SJSA1 (cell line): ENCODE results near the gene MT1H. TPM values are rescaled to one million over a fixed set of nuclear protein-coding genes. Genes with fewer than 3 reads are reported as not detected.

Source experiments
- DNase-seq, 2 experiments: peaks; one replicate each; pipeline ENCODE4 v3.0.0-alpha.2; 2015 to 2020; ENCODE audit warnings: low spot score in 2 of 2, low read depth in 1 of 2
- H3K27ac ChIP-seq: fragments of 250-450 bp; sonication (Bioruptor Pico); 2 replicates; pipeline ENCODE4 v1.5.1; 2020; ENCODE audit warnings: mild to moderate bottlenecking, moderate library complexity
- H3K27me3 ChIP-seq: fragments of 250-450 bp; sonication (Bioruptor Pico); replicated peaks from 2 replicates; pipeline ENCODE4 v1.5.1; 2020; ENCODE audit warnings: mild to moderate bottlenecking, moderate library complexity
- H3K36me3 ChIP-seq: fragments of 250-450 bp; sonication (Bioruptor Pico); 2 replicates; pipeline ENCODE4 v1.5.1; 2020; ENCODE audit warnings: mild to moderate bottlenecking
- H3K4me1 ChIP-seq: fragments of 250-450 bp; sonication (Bioruptor Pico); replicated peaks from 2 replicates; pipeline ENCODE4 v1.6.1; 2021; ENCODE audit warnings: mild to moderate bottlenecking
- H3K4me3 ChIP-seq: fragments of 250-450 bp; sonication (Bioruptor Pico); 2 replicates; pipeline ENCODE4 v1.5.1; 2020; ENCODE audit warnings: mild to moderate bottlenecking
- H3K9me3 ChIP-seq: fragments of 250-450 bp; sonication (Bioruptor Pico); replicated peaks from 2 replicates; pipeline ENCODE4 v1.5.1; 2020; ENCODE audit warnings: mild to moderate bottlenecking
- total RNA-seq: library from RNA; depleted of rRNA; stranded (reverse); fragments of >200 nt; shearing (Covaris generic); gene quantifications from 2 replicates; pipeline ENCODE4 v1.2.3, GENCODE V29; 2014

MT1H gene
- total RNA-seq, 1 experiment from 2014 or later = not detected

DNA sequence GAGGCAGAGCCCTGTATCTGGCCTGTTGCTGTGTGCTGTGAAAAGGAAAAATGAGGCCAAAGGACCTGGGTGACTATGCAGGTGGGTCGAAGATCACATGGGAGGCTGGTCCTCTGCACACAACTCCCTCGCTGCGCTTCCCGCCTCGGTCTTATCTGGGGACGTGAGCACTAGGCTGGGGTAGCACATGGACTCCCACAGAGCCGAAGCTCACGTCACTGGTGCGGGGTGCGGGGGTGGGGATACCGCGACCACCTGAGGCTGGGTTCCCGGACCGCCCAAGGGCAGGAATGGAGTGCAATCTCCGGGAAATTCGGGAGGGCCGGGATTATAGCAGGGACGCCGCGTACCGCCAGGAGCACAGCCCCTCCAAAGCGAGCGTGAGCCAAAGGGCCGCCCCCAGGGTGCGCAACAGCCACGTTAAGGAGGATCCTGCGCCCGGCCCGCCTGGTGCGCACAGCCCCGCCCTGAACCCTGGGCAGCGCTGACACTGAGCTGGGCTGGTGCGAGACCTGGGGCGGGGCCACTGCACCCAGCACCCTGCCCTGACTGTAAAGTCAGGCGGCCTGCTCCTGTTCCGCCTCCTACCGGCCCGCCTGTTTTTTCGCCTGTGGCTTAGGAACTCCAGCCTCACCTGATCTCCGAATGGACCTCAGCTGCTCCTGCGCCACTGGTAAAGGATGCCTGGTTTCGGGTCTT is 26.4 kb upstream of the MT1H start:
- DNase-seq = no peak
- Histone ChIP-seq H3K9me3 (no peaks in the 10 kb centered on the region), H3K27me3 (peaks cover 69% of the 10 kb centered on the region), H3K4me1 (no peaks in the 10 kb centered on the region), H3K36me3 (no peaks in the 10 kb centered on the region), H3K27ac (no peak overlapping the region), H3K4me3 (no peak overlapping the region)

DNA sequence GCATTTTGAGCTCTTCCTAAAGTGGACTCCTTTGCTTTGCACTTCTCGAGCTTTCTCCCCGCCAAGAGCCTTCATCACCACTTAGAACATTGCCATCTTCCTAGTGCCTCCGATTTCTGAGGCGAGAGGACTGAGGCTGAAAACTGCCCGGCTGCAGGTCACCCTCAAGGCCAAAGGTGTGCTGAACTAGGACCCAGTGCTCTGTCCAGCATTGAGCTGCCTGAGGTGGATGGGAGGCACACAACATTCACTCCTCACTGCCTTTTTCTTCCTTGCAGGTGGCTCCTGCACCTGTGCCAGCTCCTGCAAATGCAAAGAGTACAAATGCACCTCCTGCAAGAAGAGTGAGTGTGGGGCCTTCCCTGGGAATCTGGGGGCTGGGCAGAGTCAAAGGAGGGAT is 25.8 kb upstream of the MT1H start:
- Histone ChIP-seq H3K4me3 (no peak overlapping the region), H3K4me1 (no peaks in the 10 kb centered on the region), H3K9me3 (no peaks in the 10 kb centered on the region), H3K36me3 (no peaks in the 10 kb centered on the region), H3K27me3 (peaks cover 63% of the 10 kb centered on the region), H3K27ac (no peak overlapping the region)
- no peak for DNase-seq

DNA sequence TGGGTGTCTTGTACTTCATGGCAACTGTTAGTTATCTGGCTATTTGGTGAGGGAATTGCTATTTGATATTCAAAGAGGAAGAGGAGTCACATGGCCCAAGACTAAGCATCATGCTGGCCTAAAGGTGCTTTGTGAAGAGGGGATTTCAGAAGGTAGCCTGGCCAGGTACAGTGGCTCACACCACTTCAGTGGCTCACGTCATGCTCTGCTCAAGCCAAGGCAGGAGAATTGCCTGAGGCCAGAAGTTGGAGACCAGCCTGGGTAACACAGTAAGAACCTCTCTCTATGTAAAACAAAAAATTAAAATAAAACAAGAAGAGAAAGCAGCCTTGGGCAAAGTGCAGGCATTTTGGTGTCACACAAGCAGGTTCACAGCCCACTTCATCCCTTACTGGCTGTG is 24.3 kb upstream of the MT1H start:
- Histone ChIP-seq H3K4me1 (no peaks in the 10 kb centered on the region), H3K36me3 (no peaks in the 10 kb centered on the region), H3K4me3 (no peak overlapping the region), H3K27ac (no peak overlapping the region), H3K9me3 (no peaks in the 10 kb centered on the region), H3K27me3 (peaks cover 55% of the 10 kb centered on the region)
- DNase-seq = no peak

DNA sequence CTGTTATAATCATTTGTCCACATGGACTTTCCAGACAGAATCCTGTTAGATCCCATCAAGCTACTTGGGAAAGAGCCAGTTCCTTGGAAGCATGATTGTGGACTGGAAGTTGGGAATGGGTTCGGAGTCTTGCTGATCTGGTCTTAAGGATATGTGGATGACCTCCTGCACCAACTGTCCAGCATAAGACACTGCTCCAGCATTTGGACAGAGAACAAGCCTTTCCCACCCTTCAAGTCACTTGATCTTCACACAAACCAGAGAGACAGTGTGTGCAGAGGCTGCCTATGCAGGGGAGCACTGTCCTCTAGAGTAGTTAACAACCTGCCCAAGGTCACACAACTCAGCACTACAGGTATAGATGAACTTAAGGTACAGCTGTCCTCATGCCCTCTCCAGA is 23.8 kb upstream of the MT1H start:
- Histone ChIP-seq H3K9me3 (no peaks in the 10 kb centered on the region), H3K4me3 (no peak overlapping the region), H3K27ac (no peak overlapping the region), H3K27me3 (peaks cover 55% of the 10 kb centered on the region), H3K36me3 (no peaks in the 10 kb centered on the region), H3K4me1 (no peaks in the 10 kb centered on the region)
- no peak for DNase-seq

DNA sequence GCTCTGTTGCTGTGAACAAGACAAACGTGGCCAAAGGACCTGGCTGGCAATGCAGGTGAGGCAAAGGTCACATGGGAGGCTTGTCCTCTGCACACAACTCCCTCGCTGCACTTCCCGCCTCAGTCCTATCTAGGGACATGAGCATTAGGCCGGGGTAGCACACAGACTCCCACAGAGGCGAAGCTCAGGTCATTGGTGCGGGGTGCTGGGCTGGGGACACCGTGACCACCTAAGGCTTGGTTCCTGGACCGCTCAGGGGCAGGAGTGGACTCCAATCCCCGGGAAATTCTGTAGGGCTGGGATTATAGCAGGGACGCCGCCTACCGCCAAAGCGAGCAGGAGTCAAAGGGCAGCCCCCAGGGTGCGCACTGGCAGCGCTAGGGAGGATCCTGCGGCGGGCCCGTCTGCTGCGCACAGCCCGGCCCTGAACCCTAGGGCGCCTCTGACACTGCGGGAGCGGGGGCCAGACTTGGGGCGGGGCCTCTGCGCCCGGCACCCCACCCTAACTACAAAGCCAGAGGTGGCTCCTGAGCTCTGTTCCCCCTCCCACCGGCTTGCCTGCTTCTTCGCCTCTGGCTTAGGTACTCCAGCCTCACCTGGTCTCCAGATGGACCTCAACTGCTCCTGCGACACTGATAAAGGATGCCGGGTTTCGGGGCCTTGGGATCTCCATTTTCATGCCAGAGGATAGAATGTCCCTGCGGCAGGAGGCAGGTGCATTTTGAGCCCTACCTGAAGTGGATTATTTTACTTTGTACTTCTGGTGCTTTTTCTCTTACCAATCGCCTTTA is 21.8 kb upstream of the MT1H start:
- H3K36me3 ChIP-seq = no peaks in the 10 kb centered on the region
- no peak overlapping the region for H3K4me3 ChIP-seq
- peaks cover 45% of the 10 kb centered on the region for H3K27me3 ChIP-seq
- no peaks in the 10 kb centered on the region for H3K9me3 ChIP-seq
- no peak for DNase-seq
- no peaks in the 10 kb centered on the region for H3K4me1 ChIP-seq
- no peak overlapping the region for H3K27ac ChIP-seq

DNA sequence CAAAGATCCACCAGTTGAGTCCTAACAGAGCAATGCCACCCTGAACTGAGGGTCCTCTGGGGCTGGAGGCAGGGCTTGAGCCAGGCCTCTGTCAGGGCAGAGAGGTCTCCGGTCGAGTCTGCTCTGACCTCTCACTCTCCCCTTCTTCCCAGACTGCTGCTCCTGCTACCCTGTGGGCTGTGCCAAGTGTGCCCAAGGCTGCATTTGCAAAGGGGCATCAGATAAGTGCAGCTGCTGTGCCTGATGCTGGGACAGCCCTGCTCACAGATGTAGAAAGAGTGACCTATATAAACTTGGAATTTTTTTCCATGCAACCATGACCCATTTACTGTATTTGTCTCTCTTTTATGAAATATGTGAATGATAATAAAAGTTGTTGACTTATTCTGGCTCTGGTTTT is 20.3 kb upstream of the MT1H start:
- DNase-seq = no peak
- no peak overlapping the region for H3K4me3 ChIP-seq
- peaks cover 31% of the 10 kb centered on the region for H3K27me3 ChIP-seq
- no peak overlapping the region for H3K27ac ChIP-seq
- H3K36me3 ChIP-seq = no peaks in the 10 kb centered on the region
- H3K4me1 ChIP-seq = no peaks in the 10 kb centered on the region
- no peaks in the 10 kb centered on the region for H3K9me3 ChIP-seq

DNA sequence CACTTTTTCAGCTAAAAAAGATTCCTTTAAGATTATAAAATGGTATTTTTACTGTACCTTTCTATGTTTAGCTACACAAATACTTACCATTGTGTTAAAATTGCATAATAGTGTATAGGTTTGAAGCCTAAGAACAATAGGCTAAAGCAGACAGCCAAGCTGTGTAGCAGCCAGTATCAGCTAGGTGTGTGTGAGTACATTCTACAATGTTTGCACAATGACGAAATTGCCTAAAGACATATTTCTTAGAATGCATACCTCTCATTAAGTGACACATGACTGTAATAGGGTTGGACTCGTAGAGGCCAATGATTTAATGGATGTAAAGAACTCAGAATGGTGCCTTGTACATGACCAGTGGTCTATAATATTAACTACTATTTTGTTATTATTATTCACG is 19.8 kb upstream of the MT1H start:
- no peaks in the 10 kb centered on the region for H3K9me3 ChIP-seq
- H3K36me3 ChIP-seq = no peaks in the 10 kb centered on the region
- peaks cover 26% of the 10 kb centered on the region for H3K27me3 ChIP-seq
- DNase-seq = no peak
- H3K27ac ChIP-seq = no peak overlapping the region
- no peak overlapping the region for H3K4me3 ChIP-seq
- H3K4me1 ChIP-seq = no peaks in the 10 kb centered on the region

DNA sequence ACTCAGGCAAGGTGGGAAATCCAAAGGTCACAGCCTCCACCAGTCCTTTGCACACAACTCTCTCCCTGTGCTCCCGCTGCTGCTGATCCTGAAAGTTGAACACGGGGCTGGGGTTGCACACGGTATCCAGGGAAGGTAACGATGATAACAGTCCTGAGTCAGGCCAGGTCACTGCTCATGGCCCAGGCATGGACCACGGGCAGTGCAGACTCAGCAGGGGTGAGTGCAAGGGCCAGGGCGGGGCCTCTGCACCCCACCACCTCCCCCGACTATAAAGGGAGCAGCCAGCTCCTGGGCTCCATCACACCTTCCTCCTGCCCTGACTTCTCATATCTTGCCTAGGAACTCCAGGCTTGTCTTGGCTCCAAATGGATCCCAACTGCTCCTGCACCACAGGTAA is 18.0 kb upstream of the MT1H start, which contains the start of gene MT1B:
MT1B (plus strand) TSS at position 301 of the 400 bp plus-strand sequence; CDS start at position 369, 68 bp downstream.
- Histone ChIP-seq H3K27me3 (peaks cover 15% of the 10 kb centered on the region), H3K4me3 (no peak within 1 kb of the TSS)

DNA sequence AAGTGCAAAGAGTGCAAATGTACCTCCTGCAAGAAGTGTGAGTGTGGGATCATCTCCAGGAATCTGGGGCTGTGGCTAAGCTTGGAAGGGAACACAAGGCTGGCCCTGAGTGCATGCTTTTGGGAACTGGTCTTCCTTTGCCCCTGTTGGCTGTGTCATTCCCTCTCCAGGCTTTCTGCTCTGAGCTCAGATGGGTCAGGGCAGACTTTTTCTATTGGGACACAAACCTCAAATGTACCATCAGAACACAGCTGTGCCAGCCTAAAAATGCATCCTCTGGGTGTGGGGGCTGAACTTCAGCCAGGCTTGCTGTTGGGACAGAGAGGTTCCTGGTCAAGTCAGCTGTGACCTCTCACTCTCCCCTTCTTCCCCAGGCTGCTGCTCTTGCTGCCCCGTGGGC is 17.0 kb upstream of the MT1H start:
- Histone ChIP-seq H3K9me3 (no peaks in the 10 kb centered on the region), H3K4me3 (no peak overlapping the region), H3K27ac (no peak overlapping the region), H3K27me3 (peaks cover 12% of the 10 kb centered on the region), H3K4me1 (no peaks in the 10 kb centered on the region), H3K36me3 (no peaks in the 10 kb centered on the region)
- no peak for DNase-seq

More for the DNA sequence above, 18.0 kb upstream of the MT1H start, which contains the start of gene MT1B:
- H3K36me3 ChIP-seq = no peaks in the 10 kb centered on the region
- no peak for DNase-seq
- no peaks in the 10 kb centered on the region for H3K9me3 ChIP-seq
- H3K27ac ChIP-seq = no peak within 1 kb of the TSS
- no peaks in the 10 kb centered on the region for H3K4me1 ChIP-seq

DNA sequence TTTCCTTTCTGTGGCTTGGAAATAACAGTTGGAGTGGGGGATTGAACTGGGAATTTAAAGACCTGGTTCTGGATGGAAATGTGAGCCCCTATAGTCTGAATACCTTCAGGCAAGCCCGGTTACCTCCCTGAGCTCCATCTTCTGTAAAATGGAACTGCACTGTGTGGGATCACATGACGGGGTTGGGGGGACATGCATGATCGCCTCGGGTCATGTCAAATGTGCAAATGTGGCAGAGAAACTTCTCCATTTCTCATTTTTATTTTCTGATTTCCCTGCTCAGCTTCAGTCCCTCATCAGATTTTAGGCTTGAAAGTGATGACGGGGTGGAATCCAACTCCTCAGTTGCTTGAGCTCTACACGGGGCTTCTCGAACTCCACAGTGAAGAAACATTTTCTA is 16.4 kb upstream of the MT1H start:
- Histone ChIP-seq H3K4me1 (no peaks in the 10 kb centered on the region), H3K4me3 (no peak overlapping the region), H3K9me3 (no peaks in the 10 kb centered on the region), H3K27me3 (peaks cover 13% of the 10 kb centered on the region), H3K27ac (no peak overlapping the region), H3K36me3 (no peaks in the 10 kb centered on the region)
- DNase-seq = no peak

DNA sequence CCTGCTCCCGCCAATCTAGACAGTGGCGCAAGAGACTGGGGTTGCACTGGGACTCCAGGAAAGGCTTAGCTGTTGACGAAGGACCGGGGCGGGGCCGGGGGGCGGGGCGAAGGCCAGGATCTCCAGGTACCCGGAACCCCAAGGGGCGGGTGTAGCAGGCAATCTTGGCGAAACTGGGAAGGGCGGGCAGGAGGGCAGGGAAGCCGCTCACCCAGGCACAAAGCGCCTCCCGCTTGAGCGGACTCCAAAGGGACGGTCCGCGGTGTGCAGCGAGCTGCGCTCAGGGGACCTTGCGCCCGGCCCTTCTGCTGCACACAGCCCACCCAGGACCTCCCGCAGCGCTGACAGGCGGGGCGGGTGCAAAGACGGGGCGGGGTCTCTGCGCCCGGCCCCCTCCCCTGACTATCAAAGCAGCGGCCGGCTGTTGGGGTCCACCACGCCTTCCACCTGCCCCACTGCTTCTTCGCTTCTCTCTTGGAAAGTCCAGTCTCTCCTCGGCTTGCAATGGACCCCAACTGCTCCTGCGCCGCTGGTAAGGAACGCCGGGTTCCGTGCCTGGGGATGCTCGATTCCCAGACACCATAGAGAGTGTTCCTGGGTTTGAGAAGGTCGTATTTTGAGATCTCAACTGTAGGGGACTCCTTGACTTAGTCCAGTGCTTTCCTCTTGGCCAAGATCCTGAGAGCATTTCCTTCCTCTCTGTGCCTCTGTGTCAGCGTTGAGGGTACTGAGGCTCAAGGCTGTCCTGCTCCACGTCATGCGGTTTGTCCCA is 11.9 kb upstream of the MT1H start, which contains the start of gene MT1F:
MT1F (plus strand) TSS at position 405 of the 772 bp plus-strand sequence; CDS start at position 505, 100 bp downstream.
- no peak for DNase-seq
- H3K4me1 ChIP-seq = no peaks in the 10 kb centered on the region

DNA sequence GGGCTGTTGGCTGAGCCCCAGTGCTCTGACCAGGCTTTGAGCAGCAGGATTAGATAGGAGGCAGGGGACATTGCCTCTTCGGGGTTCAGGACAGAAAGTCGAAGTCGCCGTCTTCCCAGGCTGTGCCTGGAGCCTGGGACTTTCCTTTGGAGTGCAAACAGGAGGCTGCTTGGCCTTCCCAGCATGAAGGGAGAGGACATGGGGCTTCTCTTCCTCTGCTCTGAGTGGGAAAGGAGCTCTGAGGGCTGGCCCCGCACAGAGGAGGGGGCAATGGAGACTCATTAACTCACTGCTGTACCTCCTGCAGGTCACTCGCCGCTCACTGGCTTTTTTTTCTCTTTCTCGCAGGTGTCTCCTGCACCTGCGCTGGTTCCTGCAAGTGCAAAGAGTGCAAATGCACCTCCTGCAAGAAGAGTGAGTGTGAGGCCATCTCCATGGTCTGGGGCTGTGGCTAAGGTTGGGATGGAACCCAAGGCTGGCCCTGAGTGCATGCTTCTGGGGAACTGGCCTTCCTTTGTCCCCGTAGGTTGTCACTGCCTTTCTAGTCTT is 11.2 kb upstream of the MT1H start:
- Histone ChIP-seq H3K27ac (no peak overlapping the region), H3K4me3 (no peak overlapping the region), H3K36me3 (no peaks in the 10 kb centered on the region), H3K9me3 (no peaks in the 10 kb centered on the region), H3K4me1 (no peaks in the 10 kb centered on the region), H3K27me3 (peaks cover 28% of the 10 kb centered on the region)
- DNase-seq = no peak

More for the DNA sequence above, 11.9 kb upstream of the MT1H start, which contains the start of gene MT1F:
- no peak within 1 kb of the TSS for H3K27ac ChIP-seq
- H3K4me3 ChIP-seq = no peak within 1 kb of the TSS
- H3K27me3 ChIP-seq = peaks cover 22% of the 10 kb centered on the region
- H3K36me3 ChIP-seq = no peaks in the 10 kb centered on the region
- no peaks in the 10 kb centered on the region for H3K9me3 ChIP-seq
